Glutamatergic neuron (in vitro differentiated cells): ENCODE data around the gene PRKAB1. TPM values are rescaled to one million over a fixed set of nuclear protein-coding genes. Genes with fewer than 3 reads are reported as not detected.

ENCODE experiments used
- DNase-seq: peaks from one replicate; pipeline ENCODE4 v3.0.0; 2022
- H3K27ac Mint-ChIP-seq: one replicate; pipeline ENCODE4 v1.8.0; 2020; ENCODE audit warnings: mild to moderate bottlenecking, mixed read lengths, inconsistent platforms; ENCODE audit not compliant: unreplicated experiment
- H3K27me3 Mint-ChIP-seq: one replicate; pipeline ENCODE4 v1.8.0; 2020; ENCODE audit warnings: mild to moderate bottlenecking, moderate library complexity, mixed read lengths, inconsistent platforms; ENCODE audit not compliant: unreplicated experiment
- H3K36me3 Mint-ChIP-seq: one replicate; pipeline ENCODE4 v1.8.0; 2020; ENCODE audit warnings: mild to moderate bottlenecking, mixed read lengths, inconsistent platforms; ENCODE audit not compliant: unreplicated experiment
- H3K4me1 Mint-ChIP-seq: one replicate; pipeline ENCODE4 v1.8.0; 2020; ENCODE audit warnings: mild to moderate bottlenecking, low read depth, mixed read lengths, inconsistent platforms; ENCODE audit not compliant: unreplicated experiment
- H3K4me3 Mint-ChIP-seq: one replicate; pipeline ENCODE4 v1.8.0; 2020; ENCODE audit warnings: mild to moderate bottlenecking, mixed read lengths, inconsistent platforms; ENCODE audit not compliant: unreplicated experiment
- H3K9me3 Mint-ChIP-seq: one replicate; pipeline ENCODE4 v1.8.0; 2020; ENCODE audit warnings: mild to moderate bottlenecking, moderate library complexity, mixed read lengths, inconsistent platforms; ENCODE audit not compliant: unreplicated experiment
- total RNA-seq: library from RNA; stranded (reverse); fragmentation: NEBNext Ultra II Directional; extraction: Animal tissue kit (Norgen Biotek cat#: 25700); gene quantifications from one replicate; pipeline ENCODE4 v1.2.1, GENCODE V29; 2021; ENCODE audit not compliant: unreplicated experiment
- TF ChIP-seq, protein P1 (sequence below): fragments of 200-600 bp; sonication (generic); IDR thresholded peaks from one replicate; pipeline ENCODE4 v1.5.0; 2021; ENCODE audit not compliant: partially characterized antibody, unreplicated experiment

PRKAB1 gene
- total RNA-seq, 1 donor from 2014 or later = 37.5 TPM

DNA sequence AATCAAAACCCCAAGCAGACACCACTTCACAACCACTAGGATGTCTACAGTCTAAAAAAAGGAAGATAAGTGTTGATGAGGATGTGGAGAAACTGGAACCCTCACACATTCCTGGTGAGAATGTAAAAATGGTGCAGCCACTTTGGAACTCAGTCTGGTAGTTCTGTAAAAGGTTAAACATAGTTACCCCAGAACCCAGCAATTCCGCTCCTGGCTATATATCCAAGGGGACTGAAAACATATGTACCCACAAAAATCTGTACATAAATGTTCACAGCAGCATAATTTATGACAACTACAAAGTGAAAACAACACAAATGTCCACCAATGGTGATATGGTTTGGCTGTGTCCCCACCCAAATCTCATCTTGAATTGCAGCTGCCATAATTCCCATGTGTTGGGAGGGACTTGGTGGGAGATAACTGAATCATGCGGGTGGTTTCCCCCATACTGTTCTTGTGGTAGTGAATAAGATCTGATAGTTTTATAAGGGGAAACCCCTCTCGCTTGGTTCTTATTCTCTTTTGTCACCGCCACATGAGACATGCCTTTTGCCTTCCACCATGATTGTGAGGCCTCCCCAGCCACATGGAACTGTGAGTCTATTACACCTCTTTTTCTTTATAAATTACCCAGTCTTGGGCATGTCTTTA is 46.8 kb downstream of the PRKAB1 start:
- Mint-ChIP-seq H3K4me3 (no peak overlapping the region), H3K27ac (no peak overlapping the region), H3K36me3 (peaks cover 15% of the 10 kb centered on the region), H3K27me3 (peaks cover 1% of the 10 kb centered on the region), H3K9me3 (no peaks in the 10 kb centered on the region), H3K4me1 (no peaks in the 10 kb centered on the region)
- TF ChIP-seq, protein P1, sequence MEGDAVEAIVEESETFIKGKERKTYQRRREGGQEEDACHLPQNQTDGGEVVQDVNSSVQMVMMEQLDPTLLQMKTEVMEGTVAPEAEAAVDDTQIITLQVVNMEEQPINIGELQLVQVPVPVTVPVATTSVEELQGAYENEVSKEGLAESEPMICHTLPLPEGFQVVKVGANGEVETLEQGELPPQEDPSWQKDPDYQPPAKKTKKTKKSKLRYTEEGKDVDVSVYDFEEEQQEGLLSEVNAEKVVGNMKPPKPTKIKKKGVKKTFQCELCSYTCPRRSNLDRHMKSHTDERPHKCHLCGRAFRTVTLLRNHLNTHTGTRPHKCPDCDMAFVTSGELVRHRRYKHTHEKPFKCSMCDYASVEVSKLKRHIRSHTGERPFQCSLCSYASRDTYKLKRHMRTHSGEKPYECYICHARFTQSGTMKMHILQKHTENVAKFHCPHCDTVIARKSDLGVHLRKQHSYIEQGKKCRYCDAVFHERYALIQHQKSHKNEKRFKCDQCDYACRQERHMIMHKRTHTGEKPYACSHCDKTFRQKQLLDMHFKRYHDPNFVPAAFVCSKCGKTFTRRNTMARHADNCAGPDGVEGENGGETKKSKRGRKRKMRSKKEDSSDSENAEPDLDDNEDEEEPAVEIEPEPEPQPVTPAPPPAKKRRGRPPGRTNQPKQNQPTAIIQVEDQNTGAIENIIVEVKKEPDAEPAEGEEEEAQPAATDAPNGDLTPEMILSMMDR = no peak
- DNase-seq = no peak

DNA sequence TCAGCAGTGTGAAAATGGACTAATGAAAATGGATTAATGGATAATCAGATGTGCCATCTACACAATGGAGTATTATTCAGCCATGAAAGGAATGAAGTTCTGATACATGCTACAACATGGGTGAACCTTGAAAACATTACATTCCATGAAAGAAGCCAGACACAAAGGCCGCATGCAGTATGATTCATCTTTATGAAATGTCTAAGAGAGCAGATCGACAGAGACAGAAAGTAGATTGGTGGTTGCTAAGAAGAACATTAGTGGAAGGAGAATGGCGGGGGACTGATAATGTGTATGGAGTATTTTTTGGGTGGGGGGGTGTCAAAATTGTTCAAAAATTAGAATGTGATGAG is 47.3 kb downstream of the PRKAB1 start:
- TF ChIP-seq, protein P1 = no peak
- Mint-ChIP-seq H3K4me3 (no peak overlapping the region), H3K27me3 (peaks cover 1% of the 10 kb centered on the region), H3K36me3 (peaks cover 15% of the 10 kb centered on the region), H3K27ac (no peak overlapping the region), H3K4me1 (no peaks in the 10 kb centered on the region), H3K9me3 (no peaks in the 10 kb centered on the region)
- DNase-seq = no peak

DNA sequence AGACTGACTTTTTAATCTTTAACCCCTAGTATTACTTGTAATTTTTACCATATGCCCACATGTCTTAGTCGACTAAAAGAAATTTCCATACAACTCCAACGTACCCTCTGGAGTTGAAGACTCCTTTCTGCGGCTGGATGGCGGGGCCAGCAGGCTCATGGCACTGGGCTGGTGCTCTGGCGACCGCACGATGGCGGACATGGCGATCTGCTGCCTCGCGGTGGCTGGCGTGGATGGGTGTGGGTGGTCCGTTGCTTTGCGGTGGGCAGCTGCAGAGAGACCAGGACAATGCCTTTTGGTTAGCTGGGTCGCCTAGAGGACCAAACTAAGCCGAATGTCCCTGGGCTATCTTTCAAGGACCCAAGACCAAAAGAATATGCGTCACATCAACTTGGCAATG is 50.2 kb downstream of the PRKAB1 start:
- DNase-seq = no peak
- H3K27me3 Mint-ChIP-seq = no peaks in the 10 kb centered on the region
- peaks cover 7% of the 10 kb centered on the region for H3K36me3 Mint-ChIP-seq
- TF ChIP-seq, protein P1 = no peak
- no peak overlapping the region for H3K4me3 Mint-ChIP-seq
- no peaks in the 10 kb centered on the region for H3K4me1 Mint-ChIP-seq
- no peaks in the 10 kb centered on the region for H3K9me3 Mint-ChIP-seq
- no peak overlapping the region for H3K27ac Mint-ChIP-seq

DNA sequence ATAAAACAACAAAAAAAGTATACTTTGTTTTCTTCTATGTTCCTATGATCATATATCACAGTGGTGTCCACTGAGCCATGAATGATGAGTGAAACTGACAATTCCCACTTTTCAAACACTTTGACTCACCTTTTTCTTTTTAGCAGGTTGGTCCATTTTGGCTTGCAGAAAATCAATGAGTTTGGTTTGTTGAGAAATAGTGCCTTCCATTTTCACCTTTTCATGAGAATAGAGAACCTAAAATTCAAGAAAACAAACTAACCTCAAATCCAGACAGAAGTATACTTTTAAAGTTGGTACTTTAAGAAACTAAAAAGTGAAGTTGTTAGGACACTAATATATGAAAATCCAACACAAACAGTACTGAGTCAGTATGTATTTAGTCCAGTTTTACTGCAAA is 52.4 kb downstream of the PRKAB1 start:
- no peak for DNase-seq

DNA sequence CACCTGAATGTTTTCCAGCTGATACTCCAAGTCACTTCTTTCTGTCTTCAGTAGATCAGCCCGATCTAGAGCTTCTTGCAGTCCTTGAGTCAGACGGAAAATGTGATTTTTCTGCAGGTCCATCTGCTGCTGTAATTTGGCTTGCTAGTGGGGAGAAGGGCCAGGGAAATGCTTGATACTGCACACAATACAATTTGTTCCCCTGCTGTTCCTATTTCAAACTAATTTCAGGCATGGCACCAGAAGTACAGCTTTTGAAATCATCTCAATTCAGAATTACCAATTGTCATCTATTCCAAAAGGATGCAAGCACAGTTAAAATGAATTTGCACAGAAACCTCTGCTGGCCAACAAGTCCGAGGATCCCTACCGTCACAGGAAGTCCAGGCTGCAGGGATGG is 53.4 kb downstream of the PRKAB1 start:
- TF ChIP-seq, protein P1 = no peak
- no peak overlapping the region for H3K4me3 Mint-ChIP-seq
- DNase-seq = no peak
- no peaks in the 10 kb centered on the region for H3K36me3 Mint-ChIP-seq
- H3K9me3 Mint-ChIP-seq = no peaks in the 10 kb centered on the region
- H3K27me3 Mint-ChIP-seq = peaks cover 1% of the 10 kb centered on the region
- no peaks in the 10 kb centered on the region for H3K4me1 Mint-ChIP-seq
- no peak overlapping the region for H3K27ac Mint-ChIP-seq

More for the DNA sequence above, 52.4 kb downstream of the PRKAB1 start:
- H3K36me3 Mint-ChIP-seq = no peaks in the 10 kb centered on the region
- H3K4me3 Mint-ChIP-seq = no peak overlapping the region
- H3K4me1 Mint-ChIP-seq = no peaks in the 10 kb centered on the region
- TF ChIP-seq, protein P1 = no peak
- no peak overlapping the region for H3K27ac Mint-ChIP-seq
- peaks cover 1% of the 10 kb centered on the region for H3K27me3 Mint-ChIP-seq
- H3K9me3 Mint-ChIP-seq = no peaks in the 10 kb centered on the region
